GM12878 (cell line): ENCODE results near the gene NTSR1. TPM values are rescaled to one million over a fixed set of nuclear protein-coding genes. Genes with fewer than 3 reads are reported as not detected.

Source experiments
- ATAC-seq: fragments of 200-7000 bp; cut with Tn5 transposase; 3 replicates; pipeline ENCODE4 v1.9.1; 2020; ENCODE audit warnings: mild to moderate bottlenecking, moderate library complexity
- BruUV-seq: library from RNA; stranded (reverse); fragments of 400-500 nt; replicated peaks from 2 replicates; lab custom pipeline; 2021; lab: Mats Ljungman, UMichigan
- CTCF ChIA-PET: fragments of 300-600 bp; sonication (Branson Sonifier 250); formaldehyde crosslinking; extraction: SDS; loops from one replicate; lab custom pipeline; 2021; ENCODE audit warnings: inconsistent platforms; lab: Yijun Ruan, JAX
- POLR2A ChIA-PET: fragments of 350-600 bp; formaldehyde crosslinking; extraction: SDS; loops from one replicate; lab custom pipeline; 2021; ENCODE audit warnings: inconsistent platforms; lab: Charles Lee
- RAD21 ChIA-PET: fragments of 300-600 bp; sonication (Branson Sonifier 250); formaldehyde crosslinking; loops from one replicate; lab custom pipeline; 2023; ENCODE audit warnings: antibody characterized with exemption; ENCODE audit not compliant: unreplicated experiment; lab: Charles Lee
- SMC1A ChIA-PET: fragments of 300-600 bp; sonication (Branson Sonifier 250); formaldehyde crosslinking; loops from one replicate; lab custom pipeline; 2023; ENCODE audit not compliant: unreplicated experiment, uncharacterized antibody; lab: Charles Lee
- DNase-seq: peaks from one replicate; pipeline ENCODE4 v3.0.0-alpha.2; 2011; ENCODE audit warnings: low read depth, low spot score
- FAIRE-seq: peaks from 3 replicates; lab custom pipeline; 2011; peaks lifted over from hg19 to GRCh38; lab: Jason Lieb, UNC
- H2AFZ ChIP-seq: 2 replicates; pipeline ENCODE4 v1.6.0; 2011; ENCODE audit warnings: low read depth, low read length, control low read depth; ENCODE audit not compliant: control insufficient read depth
- H3K27ac ChIP-seq: 2 replicates; pipeline ENCODE4 v1.5.1; 2011; ENCODE audit warnings: control low read depth; ENCODE audit not compliant: control insufficient read depth, insufficient read depth
- H3K27me3 ChIP-seq, 2 experiments: replicated peaks in 1 of 2; 2 replicates each; pipeline versions ENCODE4 v1.6.0 to v1.6.1; 2011; ENCODE audit warnings: low read length in 1 of 2; ENCODE audit not compliant: control insufficient read depth in 2 of 2, insufficient read depth in 2 of 2
- H3K36me3 ChIP-seq, 2 experiments: 2 replicates each; pipeline ENCODE4 v1.5.1; 2011; ENCODE audit warnings: low read length in 1 of 2; ENCODE audit not compliant: control insufficient read depth in 2 of 2, insufficient read depth in 2 of 2
- H3K4me1 ChIP-seq: 2 replicates; pipeline ENCODE4 v1.6.1; 2011; ENCODE audit warnings: mild to moderate bottlenecking, low read length, moderate library complexity, mixed read lengths; ENCODE audit not compliant: control insufficient read depth, insufficient read depth
- H3K4me2 ChIP-seq: 2 replicates; pipeline ENCODE4 v1.6.0; 2011; ENCODE audit warnings: control low read depth; ENCODE audit not compliant: control insufficient read depth, insufficient read depth
- H3K4me3 ChIP-seq: fragments of 200-600 bp; sonication (generic); 2 replicates; pipeline ENCODE4 v1.5.1; 2016
- H3K79me2 ChIP-seq: 2 replicates; pipeline ENCODE4 v1.6.0; 2011; ENCODE audit warnings: low read length; ENCODE audit not compliant: control insufficient read depth, insufficient read depth
- H3K9ac ChIP-seq: 2 replicates; pipeline ENCODE4 v1.8.0; 2011; ENCODE audit warnings: low read length, control low read depth, mixed read lengths; ENCODE audit not compliant: control insufficient read depth, insufficient read depth
- H3K9me3 ChIP-seq: replicated peaks from 3 replicates; pipeline ENCODE4 v1.5.1; 2011; ENCODE audit warnings: mild to moderate bottlenecking, low read length; ENCODE audit not compliant: control insufficient read depth, insufficient read depth
- H4K20me1 ChIP-seq: 2 replicates; pipeline ENCODE4 v1.6.0; 2011; ENCODE audit not compliant: control insufficient read depth, insufficient read depth
- ATF2 ChIP-seq: IDR thresholded peaks from 2 replicates; pipeline ENCODE4 v1.6.1; 2012; ENCODE audit warnings: low read length, inconsistent platforms
- CHD2 ChIP-seq: IDR thresholded peaks from 2 replicates; pipeline ENCODE4 v1.6.1; 2011; ENCODE audit warnings: low read depth, low read length, improper control_type of control experiment, borderline replicate concordance
- PAX8 ChIP-seq: fragments of 450-650 bp; IDR thresholded peaks from 2 replicates; pipeline ENCODE4 v1.6.1; 2017; ENCODE audit warnings: mild to moderate bottlenecking, moderate library complexity
- POLR2AphosphoS5 ChIP-seq: IDR thresholded peaks from 2 replicates; pipeline ENCODE4 v1.6.1; 2011; ENCODE audit warnings: mild to moderate bottlenecking, low read length, inconsistent platforms
- RCOR1 ChIP-seq: conservative IDR thresholded peaks from 2 replicates; pipeline ENCODE4 v1.6.1; 2012; ENCODE audit warnings: low read depth, low read length, improper control_type of control experiment
- REST ChIP-seq: IDR thresholded peaks from 2 replicates; pipeline ENCODE4 v1.6.1; 2012; ENCODE audit warnings: mild to moderate bottlenecking, low read depth, low read length
- SPI1 ChIP-seq: IDR thresholded peaks from 2 replicates; pipeline ENCODE4 v1.6.1; 2011; ENCODE audit warnings: low read depth, mild to moderate bottlenecking, low read length, moderate library complexity, borderline replicate concordance; ENCODE audit not compliant: insufficient read depth
- SRF ChIP-seq, 2 experiments: IDR thresholded peaks; 2 replicates each; pipeline ENCODE4 v1.6.1; 2011; ENCODE audit warnings: low read depth in 2 of 2, low read length in 2 of 2, mild to moderate bottlenecking in 1 of 2, moderate library complexity in 1 of 2
- STAT3 ChIP-seq: IDR thresholded peaks from 2 replicates; pipeline ENCODE4 v1.6.1; 2011; ENCODE audit warnings: low read depth, low read length, improper control_type of control experiment
- WGBS: methylation state at CpG from one replicate; pipeline ENCODE4 v1.1.6; 2016; ENCODE audit warnings: low lambda C conversion rate; ENCODE audit not compliant: insufficient replicate concordance, insufficient coverage; ENCODE audit errors: missing lambda C conversion rate; 5-methylcytosine and 5-hydroxymethylcytosine counted together
- in situ Hi-C: fragments of 300-500 bp; cut with MboI; formaldehyde crosslinking; loops from 9 replicates; pipeline ENCODE4 v1.14.3; 2018; ENCODE audit warnings: mixed read lengths
- intact Hi-C: fragments of 100-400 bp; cut with micrococcal nuclease; formaldehyde crosslinking; loops from one replicate; pipeline ENCODE4 v1.14.2; 2022; ENCODE audit not compliant: unreplicated experiment
- polyA plus RNA-seq, 11 experiments: library from polyadenylated mRNA; depleted of rRNA in 4 of 11; unstranded in 6 of 11; stranded (reverse) in 5 of 11; fragments of >200 nt; fragmentation: Nextera tagmentation in 4 of 11; fragmentation: Illumina TruSeq in 1 of 11; extraction: Ambion mirVana in 4 of 11; extraction: Trizol in 1 of 11; gene quantifications; 1 replicate in 1 of 11; 2 replicates in 10 of 11; pipeline versions ENCODE4 v1.2.1 to v1.2.3, GENCODE V29; 2011 to 2016; ENCODE audit warnings: inconsistent platforms in 2 of 11, missing spikeins in 2 of 11, low read depth in 1 of 11
- total RNA-seq, 4 experiments: library from RNA; depleted of rRNA in 3 of 4; stranded (reverse); fragments of >200 nt in 3 of 4; fragmentation: Illumina TruSeq in 1 of 4; extraction: Trizol in 1 of 4; gene quantifications; 2 replicates each; pipeline versions ENCODE4 v1.2.1 to v1.2.3, GENCODE V29; 2013 to 2021
- TF ChIP-seq, protein P1 (sequence below): fragments of 450-650 bp; IDR thresholded peaks from 2 replicates; pipeline ENCODE4 v1.6.1; 2017; ENCODE audit warnings: mild to moderate bottlenecking, moderate library complexity
- TF ChIP-seq, protein P2 (sequence below): fragments of 450-650 bp; IDR thresholded peaks from 2 replicates; pipeline ENCODE4 v1.6.1; 2017; ENCODE audit warnings: low read depth, mild to moderate bottlenecking, moderate library complexity

The NTSR1 gene
- total and polyA plus RNA-seq, 10 of the 15 experiments (the other 5 are each of a cell fraction or from before 2014, with no cell fraction given) = not detected

- no TSS peak for BruUV-seq
- ChIA-PET CTCF (no interaction called here), POLR2A (no interaction called here), RAD21 (no interaction called here), SMC1A (no interaction called here)
- Histone ChIP-seq H3K36me3 (no peaks in the 10 kb centered on the region), H3K9ac (no peak overlapping the region), H3K27me3 (peaks cover 0 to 6% of the 10 kb centered on the region in 2 experiments; a peak in 3 of 4 replicates), H3K4me3 (no peak overlapping the region), H4K20me1 (no peaks in the 10 kb centered on the region), H3K27ac (no peak overlapping the region), H3K4me2 (no peak overlapping the region), H3K4me1 (no peaks in the 10 kb centered on the region), H3K9me3 (no peaks in the 10 kb centered on the region), H3K79me2 (no peaks in the 10 kb centered on the region), H2AFZ (no peak overlapping the region)
- no peak for FAIRE-seq
- no peak for DNase-seq
- 41% methylated on average over 12 of the region's 12 CpGs for WGBS
- intact Hi-C loops (no loop called here), in situ Hi-C loops (no loop called here)
- ATAC-seq = no peak
- TF ChIP-seq REST (no peak), SPI1 (no peak), RCOR1 (no peak), CHD2 (no peak), ATF2 (no peak), PAX8 (no peak), STAT3 (no peak), SRF (IDR thresholded peaks at IDR 0.05; ENCODE audit: low read depth in 2 of 2, low read length in 2 of 2) (no peak), POLR2AphosphoS5 (no peak)
- TF ChIP-seq, protein P1, sequence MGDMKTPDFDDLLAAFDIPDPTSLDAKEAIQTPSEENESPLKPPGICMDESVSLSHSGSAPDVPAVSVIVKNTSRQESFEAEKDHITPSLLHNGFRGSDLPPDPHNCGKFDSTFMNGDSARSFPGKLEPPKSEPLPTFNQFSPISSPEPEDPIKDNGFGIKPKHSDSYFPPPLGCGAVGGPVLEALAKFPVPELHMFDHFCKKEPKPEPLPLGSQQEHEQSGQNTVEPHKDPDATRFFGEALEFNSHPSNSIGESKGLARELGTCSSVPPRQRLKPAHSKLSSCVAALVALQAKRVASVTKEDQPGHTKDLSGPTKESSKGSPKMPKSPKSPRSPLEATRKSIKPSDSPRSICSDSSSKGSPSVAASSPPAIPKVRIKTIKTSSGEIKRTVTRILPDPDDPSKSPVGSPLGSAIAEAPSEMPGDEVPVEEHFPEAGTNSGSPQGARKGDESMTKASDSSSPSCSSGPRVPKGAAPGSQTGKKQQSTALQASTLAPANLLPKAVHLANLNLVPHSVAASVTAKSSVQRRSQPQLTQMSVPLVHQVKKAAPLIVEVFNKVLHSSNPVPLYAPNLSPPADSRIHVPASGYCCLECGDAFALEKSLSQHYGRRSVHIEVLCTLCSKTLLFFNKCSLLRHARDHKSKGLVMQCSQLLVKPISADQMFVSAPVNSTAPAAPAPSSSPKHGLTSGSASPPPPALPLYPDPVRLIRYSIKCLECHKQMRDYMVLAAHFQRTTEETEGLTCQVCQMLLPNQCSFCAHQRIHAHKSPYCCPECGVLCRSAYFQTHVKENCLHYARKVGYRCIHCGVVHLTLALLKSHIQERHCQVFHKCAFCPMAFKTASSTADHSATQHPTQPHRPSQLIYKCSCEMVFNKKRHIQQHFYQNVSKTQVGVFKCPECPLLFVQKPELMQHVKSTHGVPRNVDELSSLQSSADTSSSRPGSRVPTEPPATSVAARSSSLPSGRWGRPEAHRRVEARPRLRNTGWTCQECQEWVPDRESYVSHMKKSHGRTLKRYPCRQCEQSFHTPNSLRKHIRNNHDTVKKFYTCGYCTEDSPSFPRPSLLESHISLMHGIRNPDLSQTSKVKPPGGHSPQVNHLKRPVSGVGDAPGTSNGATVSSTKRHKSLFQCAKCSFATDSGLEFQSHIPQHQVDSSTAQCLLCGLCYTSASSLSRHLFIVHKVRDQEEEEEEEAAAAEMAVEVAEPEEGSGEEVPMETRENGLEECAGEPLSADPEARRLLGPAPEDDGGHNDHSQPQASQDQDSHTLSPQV = no peak
- TF ChIP-seq, protein P2, sequence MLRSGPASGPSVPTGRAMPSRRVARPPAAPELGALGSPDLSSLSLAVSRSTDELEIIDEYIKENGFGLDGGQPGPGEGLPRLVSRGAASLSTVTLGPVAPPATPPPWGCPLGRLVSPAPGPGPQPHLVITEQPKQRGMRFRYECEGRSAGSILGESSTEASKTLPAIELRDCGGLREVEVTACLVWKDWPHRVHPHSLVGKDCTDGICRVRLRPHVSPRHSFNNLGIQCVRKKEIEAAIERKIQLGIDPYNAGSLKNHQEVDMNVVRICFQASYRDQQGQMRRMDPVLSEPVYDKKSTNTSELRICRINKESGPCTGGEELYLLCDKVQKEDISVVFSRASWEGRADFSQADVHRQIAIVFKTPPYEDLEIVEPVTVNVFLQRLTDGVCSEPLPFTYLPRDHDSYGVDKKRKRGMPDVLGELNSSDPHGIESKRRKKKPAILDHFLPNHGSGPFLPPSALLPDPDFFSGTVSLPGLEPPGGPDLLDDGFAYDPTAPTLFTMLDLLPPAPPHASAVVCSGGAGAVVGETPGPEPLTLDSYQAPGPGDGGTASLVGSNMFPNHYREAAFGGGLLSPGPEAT = no peak
Observed at GRCh38 chr20:62706857-62707256, 1.8 kb upstream of the NTSR1 start.
